NCI-H1417 (cell line): Measurements from ENCODE around the gene NSUN3.
"Not testable (repeated sequence)": the region's sequence is repeated elsewhere in the genome, so short reads cannot be mapped to it uniquely, and the experiment has no call there.

Experiments used
- DNase-seq, 3 experiments: peaks; one replicate each; lab custom pipeline; 2025; lab: John Stamatoyannopoulos, UW

Gene NSUN3

DNA sequence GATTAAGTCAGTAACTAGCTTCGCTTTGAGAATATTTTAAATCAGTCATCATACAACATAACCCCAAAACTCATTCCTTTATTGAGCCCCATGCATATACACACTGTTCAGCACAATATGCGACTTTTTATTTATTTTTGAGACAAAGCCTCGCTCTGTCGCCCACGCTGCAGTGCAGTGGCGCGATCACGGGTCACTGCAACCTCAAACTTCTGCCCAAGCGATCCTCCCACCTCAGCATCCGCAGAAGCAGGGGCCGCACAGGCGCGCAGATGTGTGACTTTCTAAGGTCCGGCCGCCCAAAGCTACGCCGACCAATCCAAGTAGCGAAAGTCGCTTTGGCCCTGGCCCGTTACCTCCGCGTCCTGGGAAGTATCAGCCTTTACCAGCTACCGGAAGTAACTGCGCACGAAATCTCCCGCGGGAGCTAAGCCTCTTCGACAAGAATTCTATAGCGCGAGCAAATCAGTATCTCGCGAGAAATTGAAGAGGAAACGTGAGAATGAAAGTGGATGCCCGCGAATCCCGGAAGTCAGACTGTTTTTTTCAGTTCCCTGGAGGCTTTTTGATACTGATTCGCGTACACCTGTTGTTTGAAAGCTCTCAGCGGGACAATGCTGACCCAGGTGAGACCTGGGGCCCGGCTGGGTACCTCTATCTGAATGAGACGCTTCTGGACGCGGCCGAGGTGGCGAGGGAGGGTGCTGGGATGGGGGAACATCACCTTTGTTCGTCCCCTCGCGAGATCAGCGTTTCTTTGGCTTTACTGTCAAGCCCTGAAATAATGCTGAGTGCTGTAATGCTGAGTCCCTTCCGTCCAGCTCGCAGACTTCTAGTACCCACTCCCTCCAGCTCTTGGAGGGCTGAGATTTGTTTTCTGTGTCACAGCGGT lies at the start of gene NSUN3, which contains the start of gene DHFR2:
Gene NSUN3, plus strand, starts transcription at position 549 of the 892 bp plus-strand sequence. Its CDS starts 66 bp downstream, at position 615.
Gene DHFR2, minus strand, starts transcription at position 404 of the 892 bp plus-strand sequence. CDS start 1,405 bp downstream, outside the sequence.
- peak; percentile 96 to 98 (median 96) for DNase-seq

DNA sequence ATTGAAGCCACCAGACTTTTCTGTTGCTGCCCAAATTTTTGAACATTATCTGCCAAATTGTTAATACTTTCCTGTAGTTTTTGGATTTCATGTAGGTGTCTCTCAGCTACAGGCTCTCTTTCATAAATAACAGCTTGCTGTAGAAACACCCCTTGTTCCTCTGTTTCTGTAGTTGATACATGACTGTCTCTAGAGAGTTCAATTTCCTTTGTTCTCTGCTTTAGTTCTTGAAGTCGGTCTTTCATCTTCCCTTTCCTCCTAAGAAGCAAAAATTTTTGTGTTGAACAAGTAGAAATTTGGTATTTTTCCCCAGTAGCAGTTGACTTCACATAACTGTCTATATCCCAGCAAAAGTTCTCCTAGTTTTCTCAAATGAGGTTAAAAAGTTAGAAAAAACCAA lies 47.8 kb upstream of the NSUN3 start:
- no peak for DNase-seq

DNA sequence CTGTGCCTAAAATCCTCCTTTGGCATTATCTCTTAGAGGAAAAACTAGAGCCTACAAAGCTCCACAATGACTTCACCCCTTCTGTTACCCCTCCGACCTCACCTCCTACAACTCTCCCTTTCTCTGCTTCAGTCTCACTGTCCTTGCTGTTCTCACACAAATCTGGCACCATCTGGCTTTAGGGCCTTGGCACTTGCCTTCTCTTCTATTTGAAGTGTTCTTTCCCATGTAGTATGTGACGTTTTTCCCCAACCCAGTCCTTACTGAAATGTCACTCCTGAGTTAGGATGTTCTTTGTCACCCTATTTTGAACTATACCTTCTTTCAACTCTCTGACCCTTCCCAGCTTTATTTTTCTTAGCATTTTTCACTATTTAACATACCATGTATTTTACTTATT lies 43.2 kb upstream of the NSUN3 start:
- DNase-seq: no peak

DNA sequence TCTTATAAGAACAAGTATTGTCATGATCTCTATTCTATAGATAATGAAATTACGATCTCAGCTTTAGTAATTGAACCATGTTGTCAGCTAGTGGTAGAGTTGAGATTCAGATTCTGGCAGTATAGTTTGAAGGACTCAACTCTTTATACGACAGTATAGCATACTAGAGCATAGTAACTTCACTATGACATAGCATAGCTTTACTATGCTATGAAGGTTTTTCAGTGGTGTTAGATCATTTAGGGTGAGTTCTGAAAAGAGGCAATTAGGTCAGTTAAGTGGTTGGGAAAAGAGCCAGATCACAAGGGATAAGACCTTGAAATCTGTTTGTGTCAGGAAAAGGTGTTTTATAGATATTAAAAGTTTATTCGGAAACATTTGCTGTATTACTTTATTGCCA lies 42.6 kb upstream of the NSUN3 start:
- DNase-seq: no peak

DNA sequence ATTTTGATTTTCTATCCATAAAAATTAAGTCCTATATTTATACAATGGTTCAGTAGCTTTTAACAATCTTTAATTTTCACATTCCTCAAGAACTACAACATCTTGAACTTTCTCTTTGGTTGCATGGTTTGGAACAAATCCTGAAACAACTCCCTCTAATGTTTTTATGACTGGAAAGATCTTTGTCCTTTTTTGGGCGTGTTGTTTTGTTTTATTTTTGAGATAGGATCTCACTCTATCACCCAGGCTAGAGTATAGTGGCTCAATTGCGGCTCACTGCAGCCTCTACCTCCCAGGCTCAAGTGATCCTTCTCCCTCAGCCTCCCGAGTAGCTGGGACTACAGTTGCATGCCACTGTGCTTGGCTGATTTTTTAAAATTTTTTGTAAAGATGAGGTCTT lies 38.5 kb upstream of the NSUN3 start:
- DNase-seq: no peak

DNA sequence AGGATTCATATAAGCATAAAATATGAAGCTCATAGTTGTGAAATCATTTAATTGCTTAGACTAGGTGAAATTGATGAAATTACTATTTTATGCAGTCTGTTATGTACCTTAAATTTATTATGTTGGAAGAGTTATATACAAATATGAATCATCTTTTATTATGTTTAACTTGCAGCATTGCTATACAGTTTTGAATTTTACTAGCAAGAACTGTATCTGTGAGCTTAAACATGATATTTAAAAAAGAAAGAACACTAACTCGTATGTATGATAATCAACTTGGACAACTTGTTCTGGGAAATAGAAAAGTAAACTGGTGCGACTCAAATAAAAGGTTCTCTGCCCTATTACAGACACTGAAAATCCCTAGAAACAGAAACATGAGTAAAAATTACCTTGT lies 36.2 kb upstream of the NSUN3 start:
- DNase-seq: no peak

DNA sequence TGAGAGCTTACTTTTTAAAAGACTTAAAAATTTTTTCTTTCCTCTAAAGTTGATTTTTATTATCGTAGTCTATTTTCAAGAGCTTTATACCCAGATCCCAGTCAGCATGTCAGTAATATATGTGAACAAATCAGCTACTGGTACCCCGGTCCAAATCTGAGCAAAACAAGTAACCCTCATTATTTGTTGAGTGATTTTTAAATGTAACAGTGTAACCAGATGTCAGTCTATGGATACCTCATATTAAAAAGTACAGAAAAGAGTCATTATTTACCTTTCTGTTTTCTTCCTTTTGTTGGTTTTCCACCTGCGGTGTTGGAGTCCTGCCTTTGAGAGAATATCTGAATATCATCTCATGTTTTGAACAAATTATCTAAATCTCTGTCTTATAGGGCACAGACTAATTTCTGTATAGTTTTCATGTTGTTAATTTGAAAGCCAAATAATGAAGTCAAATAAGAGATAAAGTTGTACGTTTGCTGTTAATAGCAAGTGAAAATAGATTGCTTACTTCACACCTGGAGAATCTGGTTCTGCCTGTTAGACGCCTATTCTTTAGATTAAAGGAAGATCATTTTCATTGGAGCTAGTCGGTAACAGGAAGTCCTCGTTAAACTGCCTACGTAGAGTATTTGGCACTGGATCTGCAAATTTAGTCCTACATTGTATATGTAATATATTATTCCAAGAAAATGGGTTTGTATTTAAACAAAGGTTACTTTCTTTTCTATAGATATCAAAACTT lies 34.6 kb upstream of the NSUN3 start, which contains the start of gene STX19:
Gene STX19, minus strand, starts transcription at position 505 of the 745 bp plus-strand sequence. CDS start 13,328 bp downstream, outside the sequence.
- peak in 2 of 3 experiments; percentile 49 to 90 for DNase-seq

DNA sequence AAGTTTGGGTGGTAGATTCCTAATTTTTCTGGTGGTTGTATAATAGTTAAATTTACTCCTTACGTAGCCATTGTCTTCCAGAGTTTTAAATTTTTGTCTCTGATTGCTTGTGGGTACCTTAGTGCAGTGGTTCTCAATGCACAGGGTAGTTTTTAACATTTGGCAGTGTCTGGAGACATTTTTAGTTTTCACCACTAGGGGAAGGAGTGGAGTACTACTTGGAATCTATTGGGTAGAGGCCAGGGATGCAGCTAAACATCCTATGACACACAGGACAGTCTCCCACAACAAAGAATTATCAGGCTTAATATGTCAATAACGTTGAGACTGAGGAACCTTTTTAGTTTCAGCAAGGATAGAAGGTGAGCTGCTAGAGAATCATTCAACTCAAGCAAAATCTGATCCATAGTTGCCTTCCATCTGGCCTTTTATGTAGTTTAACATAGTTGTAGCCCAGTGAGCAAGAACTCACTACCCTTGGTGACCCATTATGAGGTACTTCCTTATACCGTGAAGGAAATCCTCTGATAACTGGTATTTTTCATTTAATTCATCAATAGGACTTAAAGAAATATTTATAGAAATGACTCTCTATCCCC lies 25.9 kb upstream of the NSUN3 start:
- DNase-seq: peak in 2 of 3 experiments; percentile 5 to 19

DNA sequence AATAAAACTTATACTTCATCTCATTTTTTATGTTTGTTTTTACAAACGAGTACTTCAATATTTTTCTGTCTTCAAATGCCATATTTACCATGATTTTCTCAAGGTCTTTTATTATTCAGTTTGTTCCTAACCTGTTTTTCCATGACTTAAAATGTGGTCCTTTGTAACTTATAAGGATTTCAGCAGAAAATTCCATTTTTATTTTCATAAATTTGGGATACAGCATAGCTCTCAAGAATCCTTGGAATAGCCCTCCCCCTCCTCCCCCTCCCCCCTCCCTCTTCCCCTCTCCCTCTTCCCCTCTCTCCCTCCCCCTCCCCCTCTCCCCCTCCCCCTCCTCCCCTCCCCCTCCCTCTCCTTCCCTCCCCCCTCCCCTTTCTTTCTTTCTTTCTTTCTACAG lies 19.6 kb upstream of the NSUN3 start:
- DNase-seq: no peak

DNA sequence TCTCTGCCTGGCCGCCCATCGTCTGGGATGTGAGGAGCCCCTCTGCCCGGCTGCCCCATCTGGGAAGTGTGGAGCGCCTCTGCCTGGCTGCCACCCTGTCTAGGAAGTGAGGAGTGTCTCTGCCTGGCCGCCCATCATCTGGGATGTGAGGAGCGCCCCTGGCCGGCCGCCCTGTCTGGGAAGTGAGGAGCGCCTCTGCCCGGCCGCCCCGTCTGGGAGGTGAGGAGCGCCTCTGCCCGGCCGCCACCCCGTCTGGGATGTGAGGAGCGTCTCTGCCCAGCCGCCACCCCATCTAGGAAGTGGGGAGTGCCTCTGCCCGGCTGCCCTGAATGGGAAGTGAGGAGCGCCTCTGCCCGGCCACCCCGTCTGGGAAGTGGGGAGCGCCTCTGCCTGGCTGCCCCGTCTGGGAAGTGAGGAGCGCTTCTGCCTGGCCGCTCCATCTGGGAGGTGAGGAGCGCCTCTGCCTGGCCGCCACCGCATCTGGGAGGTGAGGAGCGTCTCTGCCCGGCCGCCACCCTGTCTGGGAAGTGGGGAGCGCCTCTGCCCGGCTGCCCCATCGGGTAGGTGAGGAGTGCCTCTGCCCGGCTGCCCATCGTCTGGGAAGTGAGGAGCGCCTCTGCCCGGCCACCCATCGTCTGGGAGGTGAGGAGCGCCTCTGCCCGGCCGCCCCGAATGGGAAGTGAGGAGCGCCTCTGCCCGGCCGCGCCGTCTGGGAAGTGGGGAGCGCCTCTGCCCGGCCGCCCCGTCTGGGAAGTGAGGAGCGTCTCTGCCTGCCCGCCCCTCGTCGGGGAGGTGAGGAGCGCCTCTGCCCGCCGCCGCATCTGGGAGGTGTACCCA lies 18.5 kb upstream of the NSUN3 start:
- not testable (repeated sequence) for DNase-seq

DNA sequence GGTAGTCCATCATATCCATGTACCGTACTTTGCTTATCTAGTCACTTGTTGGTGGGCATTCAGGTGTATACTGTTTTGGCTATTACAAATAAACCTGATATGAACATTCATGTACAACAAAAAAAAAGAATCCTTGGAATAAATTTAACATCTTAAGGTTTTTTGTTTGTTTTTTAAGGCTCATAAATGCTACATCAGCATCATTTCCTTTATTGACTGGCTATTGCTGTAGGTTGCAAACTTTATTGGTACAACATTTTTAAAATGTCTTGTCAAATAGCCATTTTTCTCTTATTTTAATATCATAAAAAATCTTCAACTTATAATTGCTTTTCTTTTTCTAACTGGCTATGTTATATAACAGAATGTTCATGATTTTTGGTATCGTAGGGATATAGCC lies 16.3 kb upstream of the NSUN3 start:
- no peak for DNase-seq

DNA sequence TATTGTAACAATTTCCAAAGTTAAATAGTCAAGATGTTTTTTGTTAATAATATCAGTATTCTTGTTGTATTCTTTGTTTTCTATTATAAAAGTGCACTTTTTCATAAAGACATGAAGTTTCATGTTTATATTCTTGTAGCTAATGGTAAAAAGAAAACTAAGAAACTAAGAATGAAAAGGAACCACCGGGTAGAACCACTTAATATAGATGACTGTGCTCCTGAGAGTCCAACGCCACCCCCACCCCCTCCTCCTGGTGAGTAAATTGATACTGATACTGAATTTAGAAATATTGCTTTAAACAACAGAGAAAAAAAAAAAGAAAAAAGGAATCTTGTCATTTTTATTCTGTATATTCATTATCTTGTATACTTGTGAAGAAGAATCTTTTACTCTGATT lies 13.6 kb upstream of the NSUN3 start:
- DNase-seq: no peak

DNA sequence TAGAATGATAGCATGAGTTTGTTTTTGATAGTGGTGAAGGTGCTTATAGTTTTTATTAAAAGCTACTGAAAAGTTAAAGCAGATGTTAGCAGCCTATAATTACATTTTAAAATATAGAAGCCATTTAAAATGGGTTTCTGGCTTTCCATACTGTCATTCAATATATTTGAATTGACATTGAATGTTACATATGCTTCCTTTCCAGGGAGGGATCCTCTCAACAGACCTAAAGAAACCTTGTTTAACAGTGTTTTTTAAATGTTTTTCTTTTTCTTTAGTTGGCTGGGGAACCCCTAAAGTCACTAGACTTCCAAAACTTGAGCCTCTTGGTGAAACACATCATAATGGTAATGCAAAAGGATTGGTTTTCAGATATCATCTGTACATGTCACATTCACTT lies 12.3 kb upstream of the NSUN3 start:
- DNase-seq: no peak

DNA sequence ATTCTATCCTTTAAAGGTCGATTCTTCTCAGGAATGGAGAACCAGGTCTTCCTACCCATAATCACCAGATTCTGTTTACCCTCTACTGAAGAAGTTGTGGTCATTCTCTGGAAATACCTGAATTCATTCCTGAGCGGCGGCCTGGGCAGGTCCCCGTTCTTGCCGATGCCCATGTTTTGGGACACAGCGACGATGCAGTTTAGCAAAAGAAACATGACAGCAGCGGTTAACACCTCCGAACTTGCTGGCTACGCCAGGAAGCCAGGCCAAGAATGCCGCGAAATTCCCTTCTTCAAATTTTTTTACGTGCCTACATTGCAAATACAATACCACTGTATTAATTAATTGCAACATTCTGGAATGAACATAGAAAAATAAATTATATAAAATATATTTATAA lies 1.6 kb upstream of the NSUN3 start:
- no peak for DNase-seq

DNA sequence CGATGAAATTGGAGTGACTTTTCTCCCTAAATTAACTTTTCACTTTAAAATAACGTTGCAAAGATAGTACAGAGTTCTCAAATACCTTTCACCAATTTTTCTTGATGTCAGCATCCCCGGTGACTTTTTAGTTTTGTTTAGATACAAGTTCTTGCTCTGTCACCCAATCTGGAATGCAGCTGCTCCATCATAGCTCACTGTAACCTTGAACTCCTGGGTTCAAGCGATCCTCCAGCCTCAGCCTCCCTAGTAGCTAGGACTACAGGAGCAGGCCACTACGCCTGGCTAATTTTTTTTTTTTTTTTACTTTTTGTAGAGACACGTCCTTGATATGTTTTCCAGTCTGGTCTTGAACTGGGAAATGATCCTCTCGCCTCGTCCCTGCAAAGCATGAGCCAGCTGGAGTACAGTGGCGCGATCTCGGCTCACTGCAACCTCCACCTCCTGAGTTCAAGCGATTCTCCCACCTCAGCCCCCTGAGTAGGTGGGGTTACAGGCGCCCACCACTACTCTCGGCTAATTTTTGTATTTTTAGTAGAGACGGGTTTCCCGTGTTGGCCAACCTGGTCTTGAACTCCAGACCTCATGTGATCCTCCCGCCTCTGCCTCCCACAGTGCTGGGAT lies 747 bp downstream of the NSUN3 start:
- peak in 1 of 3 experiments; percentile 63 for DNase-seq

DNA sequence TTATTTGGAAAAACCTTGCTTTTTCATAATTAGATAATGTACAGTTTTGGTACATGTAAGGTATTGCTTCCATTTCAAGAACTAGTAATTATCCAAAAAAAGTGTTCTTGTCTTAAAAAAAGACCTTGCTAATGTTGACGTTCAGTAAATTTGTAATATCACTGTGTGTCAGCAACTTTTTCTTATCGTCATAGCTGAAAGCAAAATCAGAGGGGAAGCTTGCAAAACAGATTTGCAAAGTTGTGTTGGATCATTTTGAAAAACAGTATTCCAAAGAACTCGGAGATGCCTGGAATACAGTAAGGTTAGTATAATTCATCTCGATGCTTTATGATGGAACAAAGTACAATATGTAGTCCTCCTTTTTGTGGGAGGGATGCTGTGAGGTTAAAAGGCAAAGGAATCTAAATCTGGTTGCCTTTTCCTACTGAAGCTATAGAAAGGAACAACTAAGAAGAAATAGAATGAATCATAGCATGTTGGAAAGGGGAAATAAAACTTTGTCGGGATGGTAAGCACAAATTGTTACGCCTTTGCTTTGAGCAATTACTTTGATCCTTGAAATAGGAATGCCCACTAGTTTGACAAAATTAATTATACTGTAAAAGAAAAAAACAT lies 1.5 kb downstream of the NSUN3 start:
- DNase-seq: no peak

DNA sequence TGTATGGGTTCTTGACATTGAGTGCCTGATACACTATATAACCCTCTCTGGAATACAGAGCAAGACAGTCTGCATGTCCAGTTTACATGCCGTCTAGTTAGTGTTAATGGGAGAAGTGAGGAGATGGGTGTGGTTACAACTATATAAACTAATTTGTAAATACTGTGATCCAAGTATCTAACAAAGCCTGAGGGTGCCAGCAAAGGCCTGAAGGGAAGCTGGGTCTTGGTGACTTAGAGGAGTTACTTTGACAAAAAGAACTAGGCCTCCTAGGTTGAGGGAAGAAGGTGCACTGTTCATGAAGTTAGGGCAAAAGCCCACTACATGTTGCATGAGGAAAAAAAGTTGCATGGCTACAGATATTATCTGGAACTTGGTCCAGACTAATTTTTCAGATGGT lies 2.3 kb downstream of the NSUN3 start:
- DNase-seq: no peak

DNA sequence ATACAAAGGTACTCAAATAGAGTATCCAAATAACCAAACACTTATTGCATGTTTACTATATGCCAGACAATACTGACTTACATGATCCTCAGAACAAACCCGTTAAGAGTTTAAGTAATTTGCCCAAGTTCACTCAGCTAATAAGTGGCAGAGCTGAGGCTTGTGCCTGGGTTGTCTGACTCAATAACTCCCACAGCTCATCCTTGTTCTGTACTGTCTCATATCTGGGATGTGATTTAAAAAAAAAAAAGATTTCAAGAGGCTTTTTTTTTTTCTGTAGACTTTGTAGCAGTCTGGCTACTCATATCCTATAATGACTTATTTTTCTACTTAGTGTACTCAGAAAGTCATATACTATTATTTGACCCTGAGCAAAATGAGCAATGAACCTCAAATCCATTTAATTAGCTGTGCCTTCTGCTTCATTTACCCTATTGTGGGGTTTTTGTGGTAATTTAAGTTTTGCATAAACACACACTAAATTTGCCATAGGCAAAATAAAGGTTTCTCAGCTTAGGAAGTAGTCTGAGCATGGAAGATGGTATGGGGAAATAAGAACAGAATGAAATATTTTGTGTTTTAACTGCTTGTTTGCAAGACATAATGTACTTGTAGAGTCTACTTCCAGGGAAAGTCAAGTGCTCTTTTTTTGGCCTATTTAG lies 3.1 kb downstream of the NSUN3 start:
- DNase-seq: peak in 1 of 3 experiments; percentile 20

DNA sequence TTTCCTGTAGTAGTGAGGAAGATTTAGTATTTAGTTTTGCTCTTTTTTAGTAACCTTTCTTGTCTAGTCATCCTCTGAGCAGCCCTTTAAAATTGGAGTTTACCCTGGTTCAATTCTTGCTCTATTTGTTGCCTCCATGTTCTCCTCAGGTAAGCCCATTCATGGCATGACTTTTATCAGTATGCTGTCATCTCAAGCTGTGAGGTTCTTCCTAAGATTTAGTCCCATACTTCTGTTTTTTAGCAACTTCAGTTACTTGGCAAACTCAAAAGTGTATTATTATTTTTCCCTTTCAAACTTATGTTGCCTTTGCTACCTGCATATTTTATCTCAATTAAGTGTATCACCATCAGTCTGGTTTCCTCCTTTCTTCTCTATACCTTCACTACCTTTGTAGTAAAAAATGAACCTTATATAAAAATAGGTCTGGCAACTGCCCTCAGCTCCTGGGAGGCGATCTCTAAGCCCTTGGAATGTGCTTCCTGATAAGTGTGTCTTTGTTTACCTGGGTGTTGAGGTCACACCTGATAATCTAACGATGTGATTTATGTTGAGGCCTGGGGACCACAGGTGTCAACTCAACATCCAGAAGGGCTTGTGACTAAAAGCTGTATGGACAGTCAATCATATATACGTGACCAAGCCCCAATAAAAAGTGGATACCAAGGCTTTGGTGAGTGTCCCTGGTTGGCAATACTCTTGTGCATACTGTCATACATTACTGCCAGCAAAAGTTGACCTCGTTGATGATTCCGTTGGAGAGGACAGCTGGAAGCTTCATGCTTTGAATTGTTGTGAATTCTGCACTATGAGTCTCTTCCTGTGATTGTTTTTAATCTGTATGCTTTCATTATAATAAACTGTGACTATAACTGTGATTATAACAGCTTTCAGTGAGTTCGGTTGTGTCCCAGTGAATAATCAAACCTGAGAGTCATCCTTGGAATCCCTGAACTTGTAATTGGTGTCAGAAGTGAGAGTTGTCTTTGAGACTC lies 3.9 kb downstream of the NSUN3 start:
- DNase-seq: no peak
